Effector CD8-positive, alpha-beta T cell (primary cell): ENCODE data around the gene KRTAP22-1.

Experiments
- DNase-seq: peaks from one replicate; lab custom pipeline; 2025; lab: John Stamatoyannopoulos, UW
- total RNA-seq, 4 experiments: gene quantifications; one replicate each; lab custom pipeline; 2026; lab: John Stamatoyannopoulos, UW

Gene KRTAP22-1
- total RNA-seq = 0 reads per million in 4 experiments

DNA sequence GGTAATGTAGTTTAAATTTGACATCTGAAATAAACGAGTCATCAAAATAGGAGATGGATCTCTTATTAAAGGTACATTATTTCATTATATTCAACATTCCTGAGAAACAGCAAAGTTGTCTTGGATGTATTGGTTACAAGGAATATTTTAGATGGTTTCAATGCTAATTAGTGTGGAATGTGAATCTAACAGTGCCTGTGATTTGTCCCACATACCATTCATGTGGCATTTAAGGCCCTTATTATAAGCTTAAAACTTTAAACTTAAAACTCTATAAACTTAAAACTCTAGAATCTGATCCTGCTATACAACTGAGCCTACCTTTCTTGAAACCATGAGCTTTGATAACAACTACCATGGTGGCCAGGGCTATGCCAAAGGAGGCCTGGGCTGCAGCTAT lies at the start of gene KRTAP22-1:
KRTAP22-1 (plus strand) TSS at position 301 of the 400 bp plus-strand sequence.
- DNase-seq = no peak

- no peak for DNase-seq
These were observed 48.1 kb upstream of the KRTAP22-1 start for GRCh38 chr21:30552782-30553181.

DNA sequence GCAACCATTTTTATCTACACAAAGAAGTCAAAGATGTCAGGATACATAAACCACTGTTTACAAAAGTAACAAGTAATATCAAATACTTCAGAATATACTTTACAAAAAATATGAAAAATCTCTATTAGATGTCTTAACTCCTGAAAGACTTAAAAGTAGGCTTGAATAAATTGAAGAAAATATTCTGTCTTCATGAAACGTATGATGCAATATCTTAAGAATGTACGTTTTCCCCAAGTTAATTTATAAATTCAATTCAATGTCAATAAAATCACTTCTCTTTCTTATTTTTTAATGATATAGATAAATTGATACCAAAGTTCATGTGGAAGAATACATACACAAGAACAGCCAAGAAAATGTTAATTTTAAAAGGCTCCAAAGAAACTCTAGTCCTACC lies 45.8 kb upstream of the KRTAP22-1 start:
- no peak for DNase-seq

- no peak for DNase-seq
These were observed 39.5 kb upstream of the KRTAP22-1 start, which contains the start of gene KRTAP19-7 for GRCh38 chr21:30561264-30561895. KRTAP19-7 (minus strand) TSS chr21:30561314; CDS start chr21:30561289, 25 bp downstream.

DNA sequence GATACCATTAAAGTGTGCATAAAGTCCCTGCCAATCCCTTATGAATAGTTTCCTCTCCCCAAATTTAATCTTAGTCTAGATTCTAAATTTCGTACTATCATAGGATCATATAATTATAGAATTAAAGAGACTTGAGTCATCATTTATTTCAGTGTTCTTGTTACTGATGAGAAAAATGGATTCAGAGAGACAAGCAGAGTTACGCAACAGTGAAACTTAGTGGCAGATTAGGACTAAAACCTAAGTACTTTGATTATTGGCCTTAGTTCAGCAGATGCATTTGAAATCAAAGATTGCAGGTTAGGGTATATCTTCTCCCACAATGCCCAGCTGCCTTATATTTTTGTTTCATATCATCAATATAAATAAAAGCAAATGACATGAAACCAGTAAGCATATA lies 38.9 kb upstream of the KRTAP22-1 start:
- DNase-seq = no peak

DNA sequence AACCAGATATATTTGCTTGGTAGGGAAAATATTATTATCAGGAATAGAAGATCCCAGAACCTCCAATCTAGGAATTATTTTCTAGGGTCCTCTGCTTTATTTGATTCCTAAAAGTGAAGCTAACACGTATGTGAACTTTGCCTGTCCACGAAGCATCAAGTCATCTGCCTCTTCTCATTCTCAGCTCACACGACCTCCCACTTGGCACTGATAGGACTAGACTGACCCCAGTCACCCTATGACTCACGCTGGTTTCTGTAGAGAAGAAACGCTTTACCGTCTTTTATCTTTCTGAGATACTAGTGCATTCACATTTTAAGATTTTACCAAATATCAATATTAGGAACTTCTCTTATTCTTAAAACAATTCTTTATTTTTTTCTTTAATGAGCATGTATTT lies 37.8 kb upstream of the KRTAP22-1 start:
- DNase-seq = no peak

GRCh38 chr21:30563630-30564029 lies 37.3 kb upstream of the KRTAP22-1 start:
- DNase-seq = no peak

- no peak for DNase-seq
These were observed 33.3 kb upstream of the KRTAP22-1 start for GRCh38 chr21:30567617-30568016.

DNA sequence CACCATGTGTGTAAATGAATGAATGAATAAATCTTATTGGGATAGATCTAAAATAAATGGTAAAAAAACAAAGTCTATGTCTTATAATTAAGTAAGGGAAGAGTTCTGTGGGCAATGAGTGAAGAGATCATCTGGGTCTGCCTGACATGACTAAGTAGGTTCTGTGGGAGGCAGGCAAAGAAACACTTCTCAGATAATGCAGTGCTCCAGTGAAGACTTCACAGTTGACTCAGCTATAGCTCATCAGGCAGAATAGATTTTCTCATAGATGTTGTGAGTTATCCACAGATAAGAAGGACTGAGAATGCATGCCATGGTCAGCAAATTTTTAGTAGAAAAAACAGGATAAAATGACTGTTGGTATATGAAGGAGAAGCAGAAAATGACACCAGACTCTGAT lies 23.1 kb upstream of the KRTAP22-1 start:
- no peak for DNase-seq

DNA sequence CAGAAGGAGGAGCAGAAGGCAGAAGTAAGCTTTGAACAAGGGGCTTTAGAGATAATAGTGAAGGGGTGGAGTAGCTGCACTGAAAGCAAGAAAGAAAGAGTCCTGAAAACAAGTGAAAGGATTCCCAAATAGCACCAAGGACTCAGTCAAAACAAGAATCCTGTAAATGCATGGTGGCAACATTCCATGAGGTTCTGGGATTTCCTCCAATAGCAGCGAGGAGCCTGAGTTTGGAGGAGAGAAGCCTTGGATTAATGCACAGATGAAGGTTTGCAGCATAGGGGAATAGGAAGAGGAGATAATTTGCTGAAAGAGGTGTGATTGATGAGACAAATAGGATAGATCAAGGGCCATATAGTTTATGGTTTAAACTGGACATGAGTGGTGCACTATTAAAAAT lies 21.5 kb upstream of the KRTAP22-1 start:
- no peak for DNase-seq

DNA sequence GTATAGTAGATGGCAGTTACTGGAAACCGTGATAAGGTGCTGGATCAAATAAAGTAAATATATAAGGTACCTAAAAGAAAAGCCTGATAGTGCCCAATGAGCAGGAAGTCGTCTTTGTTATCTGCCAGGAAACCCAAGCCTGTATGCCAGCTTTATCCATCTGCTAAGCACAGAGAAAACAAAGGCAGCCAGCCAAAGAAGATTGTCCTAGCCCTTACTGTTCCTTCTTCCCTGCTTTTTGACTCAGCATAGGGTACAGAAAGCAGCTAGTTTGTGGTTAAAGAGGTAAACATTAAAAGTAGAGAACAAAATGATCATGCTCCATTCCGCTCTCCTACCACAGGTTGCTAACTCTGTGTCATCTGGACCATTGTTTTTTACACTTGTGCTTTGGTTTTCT lies 20.8 kb upstream of the KRTAP22-1 start:
- DNase-seq = no peak

GRCh38 chr21:30582870-30583269 lies 18.0 kb upstream of the KRTAP22-1 start:
- no peak for DNase-seq

GRCh38 chr21:30590297-30590696 lies 10.6 kb upstream of the KRTAP22-1 start, which contains the start of gene KRTAP22-2:
KRTAP22-2 (minus strand) TSS chr21:30590397.
- no peak for DNase-seq

- no peak for DNase-seq
These were observed 8.7 kb upstream of the KRTAP22-1 start, which contains the start of gene KRTAP6-3 for GRCh38 chr21:30592140-30592539. KRTAP6-3 (plus strand) TSS chr21:30592440; CDS start chr21:30592446, 6 bp downstream.

GRCh38 chr21:30598802-30599201 lies 2.1 kb upstream of the KRTAP22-1 start, which contains the start of gene KRTAP6-2:
KRTAP6-2 (minus strand) TSS chr21:30598902; CDS start chr21:30598874, 28 bp downstream.
- DNase-seq = no peak

DNA sequence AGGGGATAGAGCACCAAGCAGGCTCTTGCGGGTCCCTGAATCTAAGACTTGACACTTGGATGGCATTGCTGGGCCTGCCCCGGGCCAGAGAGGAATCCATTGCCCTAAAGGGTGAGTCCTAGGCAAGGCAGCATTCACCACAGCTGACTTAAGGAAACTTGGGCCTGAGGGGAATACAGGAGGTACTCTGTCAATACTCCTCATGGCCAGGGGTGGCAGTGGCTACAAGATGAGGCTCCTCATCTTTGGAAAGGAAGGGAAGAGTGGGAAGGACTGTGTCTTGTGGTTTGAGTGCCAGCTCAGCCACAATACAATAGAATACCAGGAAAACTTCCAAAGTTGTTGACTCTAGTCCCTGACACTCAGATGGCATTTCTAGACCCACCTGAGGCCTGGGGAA lies 5.1 kb downstream of the KRTAP22-1 start:
- no peak for DNase-seq

GRCh38 chr21:30612132-30612531 lies 11.2 kb downstream of the KRTAP22-1 start:
- no peak for DNase-seq

DNA sequence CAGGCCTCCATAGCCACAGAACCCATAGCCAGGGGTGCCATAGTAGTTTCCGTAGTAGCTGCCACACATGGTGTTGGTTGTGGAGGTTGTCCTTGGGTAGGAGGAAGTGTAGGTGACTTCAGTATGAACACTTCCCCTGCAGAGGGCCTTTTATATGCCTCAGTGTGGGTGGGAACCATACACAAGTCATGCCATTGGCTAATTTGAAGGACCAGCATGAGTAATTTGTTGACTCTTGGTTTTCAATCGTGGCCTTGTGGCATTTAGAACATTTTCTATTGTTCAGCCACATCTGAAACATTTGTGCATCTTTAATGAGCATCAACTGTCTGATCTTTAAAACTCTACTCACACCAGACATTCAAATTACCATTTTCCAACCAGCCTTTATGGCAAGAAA lies 12.9 kb downstream of the KRTAP22-1 start, which contains the start of gene KRTAP6-1:
KRTAP6-1 (minus strand) TSS at position 95 of the 400 bp plus-strand sequence; CDS start at position 69, 26 bp downstream.
- DNase-seq = no peak

DNA sequence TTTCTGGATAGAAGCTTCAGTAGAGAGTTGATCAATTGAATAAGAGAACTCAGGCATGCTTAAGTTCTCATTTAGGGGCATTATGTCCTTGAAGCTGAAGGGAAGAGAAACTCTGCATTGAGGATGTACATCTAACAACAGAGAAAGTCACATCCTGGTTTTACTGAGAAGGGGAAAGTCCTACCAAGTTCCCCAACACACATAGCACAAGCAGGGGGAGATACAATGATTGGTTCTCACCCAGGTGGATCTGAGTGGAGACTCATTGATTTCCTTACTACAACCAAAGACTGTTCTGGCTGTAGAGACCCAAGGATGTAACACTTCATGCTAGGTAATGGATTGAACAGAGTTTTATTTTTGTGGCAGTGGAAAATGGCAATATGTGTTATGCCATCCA lies 14.3 kb downstream of the KRTAP22-1 start:
- DNase-seq = no peak

DNA sequence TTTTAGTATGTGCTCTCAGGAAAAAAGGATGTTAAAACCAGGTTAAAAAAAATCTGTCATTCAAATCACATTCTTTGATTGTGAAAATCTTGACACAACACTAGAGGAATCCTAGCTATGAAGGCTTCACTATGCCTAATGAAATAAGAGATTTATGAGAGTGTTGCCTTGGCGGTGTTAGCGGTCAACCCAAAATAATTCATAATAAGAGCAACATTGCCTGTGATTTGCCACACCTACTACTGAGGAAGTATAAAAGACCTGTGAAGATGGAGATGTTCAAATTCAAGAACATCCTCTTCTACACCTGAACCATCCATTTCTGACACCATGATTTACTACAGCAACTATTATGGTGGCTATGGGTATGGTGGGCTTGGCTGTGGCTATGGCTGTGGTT lies 15.2 kb downstream of the KRTAP22-1 start, which contains the start of gene KRTAP20-1:
KRTAP20-1 (plus strand) TSS at position 301 of the 400 bp plus-strand sequence; CDS start at position 331, 30 bp downstream.
- no peak for DNase-seq

- DNase-seq = no peak
These were observed 19.2 kb downstream of the KRTAP22-1 start for GRCh38 chr21:30620080-30620479.

DNA sequence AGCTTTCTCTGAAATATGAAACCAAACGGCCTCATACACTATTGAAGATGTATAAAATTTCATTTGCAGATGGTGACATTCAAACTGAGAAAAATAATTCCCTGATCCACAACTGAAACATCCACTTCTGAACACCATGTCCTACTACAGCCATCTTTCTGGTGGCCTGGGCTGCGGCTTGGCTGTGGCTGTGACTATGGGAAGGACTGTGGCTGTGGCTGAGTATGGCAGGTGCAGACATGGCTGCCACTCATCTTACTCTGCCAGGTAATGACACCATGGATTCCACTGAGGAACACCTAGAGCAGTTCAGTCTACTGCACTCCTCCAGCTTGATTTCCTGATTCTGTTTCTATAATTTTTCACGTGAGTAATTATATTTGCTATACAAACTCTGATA lies 19.6 kb downstream of the KRTAP22-1 start, which contains the start of gene KRTAP20-4:
KRTAP20-4 (plus strand) TSS at position 106 of the 400 bp plus-strand sequence.
- DNase-seq = no peak

DNA sequence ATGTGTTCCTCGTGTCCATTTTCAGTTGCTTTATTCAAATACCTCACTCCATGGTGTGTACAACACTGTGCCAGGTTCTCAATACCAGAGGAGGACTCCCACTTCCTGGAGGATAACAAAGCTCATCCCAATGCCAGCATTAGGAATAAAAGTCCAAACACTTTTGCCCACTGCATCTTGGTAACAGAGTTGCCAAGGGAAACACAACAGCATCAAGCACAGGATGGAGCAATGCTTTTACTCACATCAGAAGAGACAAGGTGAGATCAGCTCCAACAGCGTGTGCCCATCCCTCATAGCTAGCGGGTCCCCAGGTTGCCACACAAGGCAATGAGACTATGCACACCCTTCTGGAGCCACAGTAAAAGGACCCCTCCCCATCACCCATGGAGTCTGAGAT lies 22.5 kb downstream of the KRTAP22-1 start:
- DNase-seq = no peak
